GM21381 (cell line): ENCODE measurements around the gene MYO9B.
"Not testable (repeated sequence)": the region's sequence is repeated elsewhere in the genome, so short reads cannot be mapped to it uniquely, and the experiment has no call there.

Experiments
- ATAC-seq: cut with Tn5 transposase; IDR thresholded peaks from one replicate; pipeline ENCODE4 v1.9.1; 2021; ENCODE audit warnings: mild to moderate bottlenecking, moderate library complexity; ENCODE audit not compliant: unreplicated experiment

The MYO9B gene

GRCh38 chr19:17172624-17173345, 97.2 kb downstream of the MYO9B start:
- ATAC-seq: no peak

GRCh38 chr19:17178291-17178690, 102.7 kb downstream of the MYO9B start:
- no peak for ATAC-seq

GRCh38 chr19:17180997-17181702, 105.6 kb downstream of the MYO9B start:
- no peak for ATAC-seq

- ATAC-seq: no peak
These were observed 107.7 kb downstream of the MYO9B start for GRCh38 chr19:17183271-17183761.

GRCh38 chr19:17183858-17184321, 108.3 kb downstream of the MYO9B start:
- ATAC-seq: no peak

GRCh38 chr19:17184371-17184841, 108.8 kb downstream of the MYO9B start:
- ATAC-seq: no peak

- ATAC-seq: no peak
These were observed 110.0 kb downstream of the MYO9B start for GRCh38 chr19:17185590-17185989.

- ATAC-seq: not testable (repeated sequence)
These were observed 116.2 kb downstream of the MYO9B start for GRCh38 chr19:17191736-17192135.

- no peak for ATAC-seq
These were observed 117.2 kb downstream of the MYO9B start for GRCh38 chr19:17192751-17193150.

GRCh38 chr19:17194608-17195007, 119.0 kb downstream of the MYO9B start:
- no peak for ATAC-seq

GRCh38 chr19:17195106-17195505, 119.5 kb downstream of the MYO9B start:
- ATAC-seq: no peak

- no peak for ATAC-seq
These were observed 121.0 kb downstream of the MYO9B start for GRCh38 chr19:17196610-17197009.

GRCh38 chr19:17197666-17198065, 122.1 kb downstream of the MYO9B start:
- ATAC-seq: no peak

- no peak for ATAC-seq
These were observed 125.0 kb downstream of the MYO9B start for GRCh38 chr19:17200408-17201079.

- no peak for ATAC-seq
These were observed 126.7 kb downstream of the MYO9B start for GRCh38 chr19:17202249-17202648.

- ATAC-seq: no peak
These were observed 127.1 kb downstream of the MYO9B start for GRCh38 chr19:17202713-17203112.

- no peak for ATAC-seq
These were observed 129.9 kb downstream of the MYO9B start for GRCh38 chr19:17205237-17206140.

- no peak for ATAC-seq
These were observed 131.4 kb downstream of the MYO9B start for GRCh38 chr19:17206736-17207581.
